PC-9 (cell line): ENCODE results near the gene SMTNL1. TPM values are rescaled to one million over a fixed set of nuclear protein-coding genes. Genes with fewer than 3 reads are reported as not detected.

ENCODE experiments used
- BruUV-seq: library from RNA; stranded (reverse); fragments of 400-500 nt; replicated peaks from 2 replicates; lab custom pipeline; 2021; lab: Mats Ljungman, UMichigan
- CTCF ChIA-PET: fragments of 300-600 bp; sonication (Branson Sonifier 250); formaldehyde crosslinking; loops from one replicate; lab custom pipeline; 2022; ENCODE audit warnings: antibody characterized with exemption; lab: Charles Lee
- POLR2A ChIA-PET: fragments of 300-600 bp; sonication (Branson Sonifier 250); formaldehyde crosslinking; loops from one replicate; lab custom pipeline; 2022; ENCODE audit warnings: antibody characterized with exemption; ENCODE audit not compliant: unreplicated experiment; lab: Charles Lee
- DNase-seq, 2 experiments: peaks; one replicate each; pipeline versions ENCODE4 v3.0.0 to v3.0.0-alpha.2; 2015 to 2022; ENCODE audit warnings: mixed read lengths in 1 of 2
- H2AFZ ChIP-seq: fragments of 200-600 bp; sonication (generic); 2 replicates; pipeline ENCODE4 v1.8.1; 2017; ENCODE audit warnings: antibody characterized with exemption
- H3F3A ChIP-seq: fragments of 200-600 bp; sonication (generic); 2 replicates; pipeline ENCODE4 v1.8.1; 2017; ENCODE audit warnings: antibody characterized with exemption, mild to moderate bottlenecking, low read depth; ENCODE audit not compliant: insufficient read depth
- H3K27ac ChIP-seq: fragments of 200-600 bp; sonication (generic); 2 replicates; pipeline ENCODE4 v1.6.1; 2016; ENCODE audit warnings: mixed run types
- H3K27me3 ChIP-seq: fragments of 200-600 bp; sonication (generic); 2 replicates; pipeline ENCODE4 v1.6.1; 2016; ENCODE audit warnings: low read depth, mixed run types; ENCODE audit not compliant: insufficient read depth
- H3K36me3 ChIP-seq: fragments of 200-600 bp; sonication (generic); 2 replicates; pipeline ENCODE4 v1.6.1; 2016; ENCODE audit warnings: low read depth, mixed run types
- H3K4me1 ChIP-seq: fragments of 200-600 bp; sonication (generic); replicated peaks from 2 replicates; pipeline ENCODE4 v1.6.1; 2016; ENCODE audit warnings: mixed run types; ENCODE audit not compliant: insufficient read depth
- H3K4me2 ChIP-seq: fragments of 200-600 bp; sonication (generic); 2 replicates; pipeline ENCODE4 v1.6.1; 2017; ENCODE audit warnings: mixed run types
- H3K4me3 ChIP-seq: fragments of 200-600 bp; sonication (generic); 2 replicates; pipeline ENCODE4 v1.6.1; 2016; ENCODE audit warnings: mixed run types
- H3K79me2 ChIP-seq: fragments of 200-600 bp; sonication (generic); 2 replicates; pipeline ENCODE4 v1.6.1; 2017; ENCODE audit warnings: low read depth, mixed run types
- H3K9me2 ChIP-seq: fragments of 200-600 bp; sonication (generic); 2 replicates; pipeline ENCODE4 v1.8.1; 2017; ENCODE audit warnings: mild to moderate bottlenecking; ENCODE audit not compliant: insufficient read depth
- H3K9me3 ChIP-seq: fragments of 200-600 bp; sonication (generic); 2 replicates; pipeline ENCODE4 v1.8.1; 2016; ENCODE audit warnings: low read depth; ENCODE audit not compliant: insufficient read depth
- H4K20me1 ChIP-seq: fragments of 200-600 bp; sonication (generic); 2 replicates; pipeline ENCODE4 v1.8.1; 2017; ENCODE audit not compliant: insufficient read depth
- CTCF ChIP-seq: fragments of 200-600 bp; sonication (generic); conservative IDR thresholded peaks from 2 replicates; pipeline ENCODE4 v1.6.1; 2017; ENCODE audit warnings: mixed run types, antibody characterized with exemption, mild to moderate bottlenecking, moderate library complexity
- EZH2 ChIP-seq: fragments of 200-600 bp; sonication (generic); IDR thresholded peaks from 2 replicates; pipeline ENCODE4 v1.8.0; 2017; ENCODE audit warnings: antibody characterized with exemption, low read depth
- intact Hi-C: fragments of 100-400 bp; cut with micrococcal nuclease; formaldehyde crosslinking; loops from one replicate; pipeline ENCODE4 v1.10.0; 2022; ENCODE audit not compliant: unreplicated experiment
- total RNA-seq: library from RNA; stranded (reverse); gene quantifications from 2 replicates; pipeline ENCODE4 v1.2.3, GENCODE V29; 2021

The SMTNL1 gene
- total RNA-seq, 1 experiment from 2014 or later: not detected

GRCh38 chr11:57516061-57516443 is 21.3 kb upstream of the SMTNL1 start:
- no TSS peak for BruUV-seq
- POLR2A ChIA-PET: interaction anchor here (0.5 kb wide), 1 partner anchor 16 kb away, joined by 3 read pairs; no protein-coding TSS in a partner anchor
- CTCF ChIA-PET: interaction anchor here (0.7 kb wide), 1 partner anchor 15 kb away, joined by 3 read pairs; no protein-coding TSS in a partner anchor
- Histone ChIP-seq H3K4me3 (peak overlapping the region; percentile 69), H3K27ac (no peak overlapping the region), H3K9me3 (no peaks in the 10 kb centered on the region), H2AFZ (peak overlapping the region; percentile 80), H4K20me1 (no peaks in the 10 kb centered on the region), H3K27me3 (peaks cover 21% of the 10 kb centered on the region), H3F3A (peaks cover 3% of the 10 kb centered on the region; the same call in 1 of the 2 replicates), H3K79me2 (no peaks in the 10 kb centered on the region), H3K4me2 (peak overlapping the region; percentile 81), H3K9me2 (no peaks in the 10 kb centered on the region), H3K4me1 (peaks cover 12% of the 10 kb centered on the region; the same call in 1 of the 2 replicates), H3K36me3 (no peaks in the 10 kb centered on the region)
- no peak for DNase-seq
- TF ChIP-seq CTCF: no peak
- no peak for TF ChIP-seq EZH2
- intact Hi-C loops: no loop called here

GRCh38 chr11:57521116-57521515 is 16.3 kb upstream of the SMTNL1 start:
- CTCF ChIA-PET: interaction anchor here (1.1 kb wide), 1 partner anchor 28 kb away, joined by 8 read pairs; no protein-coding TSS in a partner anchor

GRCh38 chr11:57523419-57523818 is 14.0 kb upstream of the SMTNL1 start:
- CTCF ChIA-PET: interaction anchor here (0.7 to 4.4 kb wide), 2 partner anchors 30 to 141 kb away, joined by 5 to 48 read pairs; no protein-coding TSS in a partner anchor
- no peaks in the 10 kb centered on the region for H3K27me3 ChIP-seq
- no peaks in the 10 kb centered on the region for H3K79me2 ChIP-seq
- POLR2A ChIA-PET: no interaction called here
- H3K27ac ChIP-seq: no peak overlapping the region
- H3K9me2 ChIP-seq: no peaks in the 10 kb centered on the region
- no TSS peak for BruUV-seq
- peaks cover 6% of the 10 kb centered on the region; the same call in 1 of the 2 replicates for H3K4me1 ChIP-seq
- TF ChIP-seq EZH2 (no peak), CTCF (no peak)
- peaks cover 5% of the 10 kb centered on the region; the same call in 1 of the 2 replicates for H3F3A ChIP-seq
- H3K36me3 ChIP-seq: no peaks in the 10 kb centered on the region; the same call in 1 of the 2 replicates
- H3K4me3 ChIP-seq: no peak overlapping the region
- H3K9me3 ChIP-seq: no peaks in the 10 kb centered on the region
- H4K20me1 ChIP-seq: no peaks in the 10 kb centered on the region
- intact Hi-C loops: no loop called here
- DNase-seq: no peak
- no peak overlapping the region for H3K4me2 ChIP-seq
- no peak overlapping the region for H2AFZ ChIP-seq

More at GRCh38 chr11:57521116-57521515, 16.3 kb upstream of the SMTNL1 start:
- no peaks in the 10 kb centered on the region for H3K4me1 ChIP-seq
- H4K20me1 ChIP-seq: no peaks in the 10 kb centered on the region
- peaks cover 1% of the 10 kb centered on the region; the same call in 1 of the 2 replicates for H3F3A ChIP-seq
- no peak overlapping the region for H3K4me3 ChIP-seq
- no peaks in the 10 kb centered on the region for H3K9me3 ChIP-seq
- no peak overlapping the region for H3K27ac ChIP-seq
- H3K9me2 ChIP-seq: no peaks in the 10 kb centered on the region
- no peaks in the 10 kb centered on the region; the same call in 1 of the 2 replicates for H3K36me3 ChIP-seq
- no peaks in the 10 kb centered on the region for H3K79me2 ChIP-seq
- POLR2A ChIA-PET: interaction anchor here (0.6 kb wide), 1 partner anchor 9 kb away, joined by 4 read pairs; the partner anchor contains the start of gene TIMM10
- H2AFZ ChIP-seq: no peak overlapping the region
- intact Hi-C loops: no loop called here
- H3K4me2 ChIP-seq: no peak overlapping the region
- H3K27me3 ChIP-seq: no peaks in the 10 kb centered on the region
- BruUV-seq: no TSS peak
- no peak for TF ChIP-seq EZH2
- TF ChIP-seq CTCF: no peak
- DNase-seq: no peak
